ENCODE results near the gene LIN7C.

LIN7C gene

DNA sequence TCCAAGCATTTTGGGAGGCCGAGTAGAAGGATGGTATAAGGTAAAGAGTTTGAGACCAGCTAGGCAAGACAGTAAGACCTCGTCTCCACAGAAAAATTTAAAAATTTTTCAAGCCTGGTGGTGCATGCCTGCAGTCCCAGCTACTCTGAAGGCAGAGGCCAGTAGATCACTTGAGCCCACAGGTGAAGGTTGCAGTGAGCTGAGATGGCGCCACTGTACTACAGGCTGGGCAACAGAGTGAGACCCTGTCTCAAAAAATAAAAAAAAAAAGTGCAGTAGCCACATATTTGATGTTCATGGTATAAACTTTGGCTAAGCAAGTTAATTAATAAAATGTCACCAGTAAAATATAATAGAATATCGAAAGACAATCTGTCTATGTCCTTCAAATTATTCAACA lies 60.9 kb downstream of the LIN7C start:
- no peak for DNase-seq (ENCODE audit: low spot score)

DNA sequence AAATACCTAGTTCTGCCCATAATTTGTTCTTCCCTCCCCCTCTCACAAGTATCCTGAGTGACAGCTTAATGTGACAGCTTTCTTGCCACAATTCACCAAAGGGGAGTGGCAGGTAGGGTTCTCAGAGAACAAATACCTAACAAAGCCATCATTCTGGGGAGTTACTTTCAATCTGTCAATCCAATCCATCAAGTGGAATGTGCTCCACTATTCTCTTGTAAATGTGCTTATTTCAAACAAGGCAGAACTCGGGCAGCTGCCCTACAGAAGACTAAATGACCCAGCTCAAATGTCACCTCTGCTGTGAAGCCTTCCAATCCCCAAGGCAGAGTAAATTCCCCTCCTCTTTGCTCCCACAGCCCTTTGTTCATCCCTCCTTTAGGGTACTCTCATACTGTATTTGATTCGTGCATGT lies 61.8 kb downstream of the LIN7C start:
- no peak for DNase-seq (ENCODE audit: low spot score)
